BJ (cell line): ENCODE results near the gene ROM1. TPM values are rescaled to one million over a fixed set of nuclear protein-coding genes. Genes with fewer than 3 reads are reported as not detected.

ENCODE experiments used
- CTCF ChIA-PET: fragments of 350-600 bp; formaldehyde crosslinking; extraction: SDS; loops from one replicate; lab custom pipeline; 2021; ENCODE audit warnings: antibody characterized with exemption, inconsistent platforms; lab: Yijun Ruan, JAX
- POLR2A ChIA-PET: fragments of 300-600 bp; sonication (Branson Sonifier 250); formaldehyde crosslinking; extraction: SDS; loops from one replicate; lab custom pipeline; 2021; ENCODE audit warnings: antibody characterized with exemption; lab: Charles Lee
- DNase-seq: peaks from one replicate; pipeline ENCODE4 v3.0.0-alpha.2; 2011; ENCODE audit warnings: low read depth
- H3K27me3 ChIP-seq: 2 replicates; pipeline ENCODE4 v1.6.0; 2011; ENCODE audit warnings: low read length; ENCODE audit not compliant: control insufficient read depth, insufficient read depth
- H3K36me3 ChIP-seq: 2 replicates; pipeline ENCODE4 v1.5.1; 2011; ENCODE audit warnings: low read length; ENCODE audit not compliant: control insufficient read depth, insufficient read depth
- H3K4me3 ChIP-seq: 2 replicates; pipeline ENCODE4 v1.5.1; 2011; ENCODE audit warnings: low read depth, mild to moderate bottlenecking, control low read depth, low read length
- CTCF ChIP-seq: IDR thresholded peaks from 2 replicates; pipeline ENCODE4 v1.5.1; 2011; ENCODE audit warnings: low read depth, mild to moderate bottlenecking, control low read depth, inconsistent platforms, low read length, moderate library complexity; ENCODE audit not compliant: insufficient read depth
- polyA plus RNA-seq: library from polyadenylated mRNA; depleted of rRNA; stranded (reverse); fragments of >200 nt; gene quantifications from 2 replicates; pipeline ENCODE4 v1.2.3, GENCODE V29; 2011

Gene ROM1
- polyA plus RNA-seq, 1 experiment: 2.2 TPM

GRCh38 chr11:62595124-62595523, 17.9 kb upstream of the ROM1 start:
- H3K4me3 ChIP-seq: no peak overlapping the region
- ChIA-PET POLR2A (no interaction called here), CTCF (interaction anchor here (2.1 to 2.7 kb wide), 3 partner anchors 16 to 201 kb away, joined by 6 to 14 read pairs (median 10); partner anchors contain the start of gene EML3)
- no peak for DNase-seq
- H3K27me3 ChIP-seq: no peaks in the 10 kb centered on the region
- peaks cover 29% of the 10 kb centered on the region for H3K36me3 ChIP-seq
- TF ChIP-seq CTCF: no peak

- CTCF ChIA-PET: interaction anchor here (0.6 to 2.2 kb wide), 7 partner anchors 12 to 204 kb away, joined by 3 to 8 read pairs (median 4); no protein-coding TSS in a partner anchor
- Histone ChIP-seq H3K27me3 (no peaks in the 10 kb centered on the region), H3K36me3 (peaks cover 28% of the 10 kb centered on the region), H3K4me3 (peak overlapping the region; percentile 96)
- POLR2A ChIA-PET: no interaction called here
- no peak for TF ChIP-seq CTCF
- DNase-seq: peak; percentile 91
Observed at GRCh38 chr11:62599069-62599696, 13.9 kb upstream of the ROM1 start.

DNA sequence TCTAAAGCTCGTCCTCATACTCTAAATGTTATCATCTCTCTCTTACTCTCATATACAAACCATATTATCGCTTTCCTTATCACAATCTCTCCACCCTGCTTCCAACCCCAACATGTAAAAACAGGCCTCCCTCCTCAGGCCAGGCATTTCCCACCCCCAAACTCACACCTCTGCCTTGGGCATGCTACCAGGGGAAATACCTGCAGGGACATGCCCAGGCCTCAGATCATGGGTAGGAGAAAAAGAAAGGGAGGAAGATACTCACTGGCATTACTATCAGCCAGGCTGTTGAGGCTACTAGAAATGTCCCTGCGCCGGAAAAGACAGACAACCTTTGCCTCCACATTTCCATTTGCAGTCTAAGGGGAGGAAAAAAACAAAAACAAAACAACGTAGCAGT, 13.2 kb upstream of the ROM1 start:
- peak overlapping the region; percentile 96 for H3K4me3 ChIP-seq
- H3K27me3 ChIP-seq: no peaks in the 10 kb centered on the region
- no peak for DNase-seq
- TF ChIP-seq CTCF: no peak
- peaks cover 28% of the 10 kb centered on the region for H3K36me3 ChIP-seq
- ChIA-PET POLR2A (no interaction called here), CTCF (interaction anchor here (0.6 to 2.2 kb wide), 6 partner anchors 12 to 205 kb away, joined by 3 to 8 read pairs (median 4); no protein-coding TSS in a partner anchor)

GRCh38 chr11:62600367-62601121, 12.5 kb upstream of the ROM1 start:
- H3K27me3 ChIP-seq: no peaks in the 10 kb centered on the region
- peaks cover 23% of the 10 kb centered on the region for H3K36me3 ChIP-seq
- ChIA-PET POLR2A (interaction anchor here (1.5 kb wide), 1 partner anchor 9 kb away, joined by 16 read pairs; the partner anchor contains the start of gene TUT1), CTCF (interaction anchor here (0.6 to 2.2 kb wide), 6 partner anchors 9 to 206 kb away, joined by 3 to 12 read pairs (median 6); partner anchors contain the start of gene TUT1)
- no peak for TF ChIP-seq CTCF
- no peak for DNase-seq
- H3K4me3 ChIP-seq: peak overlapping the region; percentile 96

DNA sequence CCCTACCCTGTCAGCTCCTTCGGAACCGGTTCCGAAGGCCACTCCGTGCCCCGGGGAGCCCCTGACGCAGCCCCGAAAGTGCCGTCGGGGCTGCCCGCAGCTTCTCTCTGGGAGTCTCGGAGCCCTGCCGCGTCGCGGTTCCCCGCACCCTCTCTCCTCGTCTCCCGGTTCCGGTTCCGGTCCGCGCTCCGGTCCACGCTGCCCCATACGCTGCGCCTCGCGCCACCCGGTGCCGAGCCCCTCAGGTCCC, 12.0 kb upstream of the ROM1 start:
- Histone ChIP-seq H3K4me3 (peak overlapping the region; percentile 96), H3K36me3 (peaks cover 22% of the 10 kb centered on the region), H3K27me3 (no peaks in the 10 kb centered on the region)
- DNase-seq: no peak
- POLR2A ChIA-PET: interaction anchor here (1.0 to 1.5 kb wide), 2 partner anchors 10 kb away, joined by 3 to 16 read pairs; partner anchors contain the start of gene TUT1
- TF ChIP-seq CTCF: no peak
- CTCF ChIA-PET: interaction anchor here (0.6 to 1.7 kb wide), 6 partner anchors 9 to 206 kb away, joined by 3 to 12 read pairs (median 6); partner anchors contain the start of gene TUT1
